Measurements from ENCODE around the gene HOXC9. TPM values are rescaled to one million over a fixed set of nuclear protein-coding genes. Genes with fewer than 3 reads are reported as not detected.
A peak's percentile ranks its signal among the peaks of the same experiment; 100 is the strongest.

The HOXC9 gene
- total RNA-seq, 2 donors from 2014 or later: not detected

DNA sequence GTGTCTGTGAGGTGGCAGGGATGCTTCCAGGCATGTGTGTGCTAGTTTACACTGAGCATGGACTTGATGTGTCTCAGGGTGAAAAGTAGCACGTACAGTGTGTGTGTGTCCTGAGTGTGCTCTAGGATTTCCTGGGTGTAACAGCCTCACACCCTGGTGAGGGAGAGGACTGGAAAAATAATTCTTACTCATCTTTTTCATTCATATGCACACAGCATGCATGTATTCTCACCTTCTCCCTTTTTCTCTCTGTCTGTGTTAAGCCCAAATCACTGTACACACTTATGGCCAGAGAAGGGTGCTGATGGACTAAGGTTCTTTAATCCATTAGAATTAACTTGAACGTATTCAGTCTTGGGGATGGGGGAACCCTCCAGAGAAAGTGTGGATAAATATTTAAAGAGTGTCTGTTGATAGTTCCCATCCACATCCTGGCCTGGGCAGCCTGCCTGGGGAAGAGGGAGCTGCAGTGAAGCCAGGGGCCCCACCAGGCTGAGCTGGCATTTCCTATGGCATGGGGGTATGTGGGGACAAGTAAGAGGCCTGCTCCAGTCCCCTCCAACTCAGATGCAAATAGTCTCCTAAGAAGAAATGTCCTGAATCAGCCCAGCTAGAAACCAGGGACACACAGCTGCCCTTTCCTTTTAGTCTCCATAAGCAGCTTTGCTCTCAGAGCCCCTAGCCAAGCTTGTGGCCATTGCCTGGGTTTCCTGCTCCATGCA, 7.7 kb downstream of the HOXC9 start:
- no peak for ATAC-seq
- intact Hi-C loops (cut with DNase I): loop anchor here in 1 of 2 donors (2.0 kb wide), 1 partner anchor 185 kb away; no protein-coding TSS in a partner anchor
- DNase-seq: no peak

DNA sequence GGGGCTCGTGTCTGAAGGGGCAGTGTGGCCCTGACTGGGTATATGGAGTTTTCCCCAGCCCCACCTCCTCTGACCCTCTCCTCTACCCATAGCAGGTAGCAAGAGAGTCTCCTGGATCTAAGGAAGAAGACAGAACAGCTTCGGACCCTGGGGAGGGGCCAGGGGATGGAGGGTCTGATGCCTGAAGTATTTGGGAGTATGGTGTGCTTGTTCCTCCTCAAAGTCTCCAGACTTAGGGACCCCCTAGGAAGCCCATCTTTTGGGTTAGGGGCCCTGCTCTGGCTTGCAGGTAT, 8.2 kb downstream of the HOXC9 start:
- intact Hi-C loops (cut with DNase I): loop anchor here in 1 of 2 donors (2.0 kb wide), 1 partner anchor 185 kb away; no protein-coding TSS in a partner anchor
- ATAC-seq (no peak), DNase-seq (no peak)

DNA sequence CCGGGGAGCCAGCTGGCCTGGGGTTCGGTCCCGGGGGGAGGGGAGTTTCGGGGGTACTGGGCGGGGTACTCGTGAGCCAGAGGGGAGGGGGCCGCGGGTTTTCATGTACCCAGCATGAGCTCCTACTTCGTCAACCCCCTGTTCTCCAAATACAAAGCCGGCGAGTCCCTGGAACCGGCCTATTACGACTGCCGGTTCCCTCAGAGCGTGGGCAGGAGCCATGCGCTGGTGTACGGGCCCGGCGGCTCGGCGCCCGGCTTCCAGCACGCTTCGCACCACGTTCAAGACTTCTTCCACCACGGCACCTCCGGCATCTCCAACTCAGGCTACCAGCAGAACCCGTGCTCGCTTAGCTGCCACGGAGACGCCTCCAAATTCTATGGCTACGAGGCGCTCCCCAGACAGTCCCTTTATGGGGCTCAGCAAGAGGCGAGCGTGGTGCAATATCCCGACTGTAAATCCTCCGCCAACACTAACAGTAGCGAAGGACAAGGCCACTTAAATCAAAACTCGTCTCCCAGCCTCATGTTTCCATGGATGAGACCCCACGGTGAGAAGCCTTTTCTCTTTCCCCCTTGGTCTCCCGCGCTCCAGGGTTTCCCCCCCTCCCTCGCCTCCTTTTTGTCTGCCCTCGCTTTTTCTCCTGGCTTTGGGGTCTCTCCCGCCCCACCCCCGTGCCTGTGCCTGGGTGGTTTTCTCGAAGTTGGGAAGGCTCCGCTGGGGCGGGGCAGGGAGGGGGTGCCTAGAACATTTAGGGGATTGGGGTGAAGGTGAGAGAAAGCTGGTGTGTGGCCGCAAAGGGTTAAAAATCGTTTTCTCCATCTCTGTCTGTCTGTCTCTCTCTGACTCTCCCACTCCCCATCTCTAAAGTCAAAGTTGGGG, 9.5 kb downstream of the HOXC9 start:
- intact Hi-C loops (cut with DNase I): loop anchor here in 1 of 2 donors (2.0 kb wide), 1 partner anchor 183 kb away; no protein-coding TSS in a partner anchor
- ATAC-seq (no peak), DNase-seq (no peak)

DNA sequence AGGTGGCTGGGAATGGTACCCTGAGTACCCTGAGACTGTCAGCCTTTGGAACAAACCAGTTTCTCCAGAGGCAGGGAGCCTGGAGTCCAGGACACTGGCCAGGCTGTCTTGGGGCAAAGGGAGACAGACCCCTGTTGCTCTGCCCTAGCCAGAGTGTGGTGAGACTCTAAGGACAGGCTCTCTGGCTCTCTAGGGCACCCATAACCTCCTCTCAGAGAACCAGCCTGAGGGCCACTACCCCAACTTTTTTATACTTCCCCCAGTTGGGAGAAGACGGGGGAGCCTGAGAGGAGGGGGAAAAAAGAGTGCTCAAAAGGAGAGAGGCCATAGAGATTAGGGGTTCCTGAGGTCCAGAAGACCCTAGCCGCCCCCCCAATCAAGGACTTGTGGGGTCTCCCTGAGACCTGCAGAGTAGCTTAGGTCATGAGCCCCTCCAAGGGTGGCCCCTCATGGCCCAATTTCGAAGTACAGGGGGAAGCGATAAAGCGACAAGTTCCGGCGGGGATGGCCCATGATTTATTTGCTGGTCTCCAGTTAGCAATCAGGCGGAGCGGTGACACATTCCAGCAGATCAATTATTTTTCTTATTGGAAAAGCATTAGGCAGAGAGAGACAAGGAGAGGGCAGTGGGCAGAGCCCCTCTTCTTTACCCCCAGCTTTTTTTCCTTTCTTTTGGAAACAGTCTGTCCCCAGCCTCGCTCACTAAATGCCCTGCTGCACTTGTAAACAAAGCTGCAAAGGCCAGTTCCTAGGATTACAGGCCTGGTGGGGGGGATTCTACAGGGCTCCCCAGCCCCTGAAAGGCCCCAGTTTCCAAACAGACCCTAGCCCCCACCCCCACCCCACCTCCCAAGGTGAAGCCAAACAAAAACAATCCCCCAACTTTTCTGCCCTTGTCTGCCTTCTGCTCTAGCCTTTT, 10.4 kb downstream of the HOXC9 start:
- no peak for ATAC-seq
- intact Hi-C loops (cut with DNase I): no loop called here
- no peak for DNase-seq

DNA sequence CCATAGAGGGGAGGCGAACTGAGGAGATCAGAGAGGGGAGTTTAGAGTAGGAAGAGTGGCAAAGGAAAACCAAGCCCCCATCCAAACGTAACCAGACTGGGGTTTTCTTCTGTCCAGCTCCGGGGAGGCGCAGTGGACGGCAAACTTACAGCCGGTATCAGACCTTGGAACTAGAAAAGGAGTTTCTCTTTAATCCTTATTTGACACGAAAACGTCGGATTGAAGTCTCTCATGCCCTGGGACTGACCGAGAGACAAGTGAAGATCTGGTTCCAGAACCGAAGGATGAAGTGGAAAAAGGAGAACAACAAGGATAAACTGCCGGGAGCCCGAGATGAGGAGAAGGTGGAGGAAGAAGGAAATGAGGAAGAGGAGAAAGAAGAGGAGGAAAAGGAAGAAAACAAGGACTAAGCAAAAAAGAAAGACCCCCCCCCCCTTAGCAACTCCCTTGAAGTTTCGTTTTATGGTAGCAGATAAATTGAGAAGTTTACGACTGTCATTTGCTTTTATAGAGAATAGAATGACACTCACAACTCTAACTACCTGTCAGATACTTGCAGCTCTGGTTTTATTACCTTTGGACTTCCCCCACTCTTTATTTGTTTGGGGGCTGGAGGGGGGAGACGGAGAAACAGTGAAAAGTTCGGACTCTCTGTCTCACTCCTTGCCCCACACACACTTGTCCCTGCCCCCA, 11.2 kb downstream of the HOXC9 start:
- intact Hi-C loops (cut with DNase I): no loop called here
- no peak for ATAC-seq
- DNase-seq: no peak

DNA sequence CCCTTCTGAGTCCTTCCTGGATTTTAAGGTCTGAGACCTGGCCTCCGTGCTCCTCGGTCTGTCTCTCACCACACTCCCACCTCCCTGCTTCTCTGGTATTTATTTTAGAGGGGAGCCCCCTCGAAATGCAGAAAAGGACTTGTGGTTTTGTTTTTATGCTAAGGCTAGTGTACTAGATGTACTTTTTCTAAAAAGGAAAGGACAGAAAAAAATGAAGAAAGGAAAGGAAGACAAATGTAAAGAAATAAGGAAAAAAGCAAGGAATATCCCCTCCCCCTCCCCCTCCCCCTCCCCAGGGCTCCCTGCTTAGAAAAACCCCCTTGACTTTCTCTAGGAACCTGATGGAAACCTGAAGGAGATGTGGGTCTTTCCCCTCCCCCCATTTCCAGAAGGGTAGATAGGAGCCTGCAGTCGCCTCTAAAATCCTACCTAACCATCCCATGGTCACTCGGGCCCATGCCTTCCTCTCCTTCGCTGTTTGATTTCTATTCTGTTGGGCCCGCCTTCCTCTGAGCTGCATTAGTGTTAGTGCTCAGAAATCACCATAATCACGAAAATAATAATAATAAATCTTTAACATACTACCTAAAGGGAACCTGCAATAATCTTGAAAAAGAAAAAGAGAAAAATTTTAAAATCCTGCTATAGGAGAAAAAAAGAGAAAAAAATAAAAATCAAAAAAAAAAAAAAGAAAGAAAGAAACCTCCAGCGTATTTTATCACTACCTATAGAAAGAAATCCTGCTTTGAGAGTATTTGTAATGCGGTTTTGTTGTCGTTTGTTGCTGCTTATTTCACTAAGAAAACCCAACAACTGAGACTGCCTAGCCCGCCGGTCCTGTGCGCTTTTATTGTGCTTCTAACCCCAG, 11.9 kb downstream of the HOXC9 start:
- ATAC-seq: no peak
- intact Hi-C loops (cut with DNase I): no loop called here

DNA sequence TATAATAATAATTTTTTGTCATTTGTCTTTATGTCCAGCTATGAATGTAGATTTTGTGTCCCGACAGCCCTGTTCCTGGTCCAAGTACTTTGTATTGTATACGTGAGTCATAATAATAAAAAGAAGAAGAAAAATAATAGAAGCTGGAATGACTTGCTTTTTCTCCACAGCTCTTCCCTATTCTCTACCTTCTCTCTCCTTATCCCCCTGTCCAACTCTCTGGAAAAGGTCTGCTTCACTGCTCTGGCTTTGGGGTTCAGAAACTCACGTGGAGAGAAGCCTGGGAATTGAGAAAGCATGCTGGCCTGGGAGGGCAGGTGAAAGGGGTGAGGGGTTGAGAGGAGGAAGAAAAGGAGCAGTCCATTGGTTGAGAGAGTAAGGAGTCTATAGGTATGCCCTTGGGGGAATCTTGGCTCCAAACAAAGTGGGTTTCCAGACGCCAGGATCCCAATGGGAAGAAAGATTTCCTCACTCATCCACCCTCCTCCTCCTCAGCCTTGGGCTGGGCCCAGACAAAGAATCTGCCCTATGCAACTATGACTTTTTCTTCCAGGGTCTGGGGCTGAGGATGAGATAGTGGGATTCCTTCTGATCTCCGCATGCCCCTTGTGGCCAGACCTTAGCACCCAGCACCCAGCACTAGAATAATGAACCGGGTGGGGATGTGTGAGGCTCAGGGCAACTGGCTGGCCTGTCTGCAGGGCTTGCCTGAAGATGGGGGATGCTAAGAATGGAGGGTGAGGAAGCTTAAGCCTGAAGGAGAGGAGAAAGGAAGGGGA, 12.9 kb downstream of the HOXC9 start:
- no peak for DNase-seq
- intact Hi-C loops (cut with DNase I): no loop called here
- ATAC-seq: no peak

More for the DNA sequence above, 11.9 kb downstream of the HOXC9 start:
- DNase-seq: no peak

DNA sequence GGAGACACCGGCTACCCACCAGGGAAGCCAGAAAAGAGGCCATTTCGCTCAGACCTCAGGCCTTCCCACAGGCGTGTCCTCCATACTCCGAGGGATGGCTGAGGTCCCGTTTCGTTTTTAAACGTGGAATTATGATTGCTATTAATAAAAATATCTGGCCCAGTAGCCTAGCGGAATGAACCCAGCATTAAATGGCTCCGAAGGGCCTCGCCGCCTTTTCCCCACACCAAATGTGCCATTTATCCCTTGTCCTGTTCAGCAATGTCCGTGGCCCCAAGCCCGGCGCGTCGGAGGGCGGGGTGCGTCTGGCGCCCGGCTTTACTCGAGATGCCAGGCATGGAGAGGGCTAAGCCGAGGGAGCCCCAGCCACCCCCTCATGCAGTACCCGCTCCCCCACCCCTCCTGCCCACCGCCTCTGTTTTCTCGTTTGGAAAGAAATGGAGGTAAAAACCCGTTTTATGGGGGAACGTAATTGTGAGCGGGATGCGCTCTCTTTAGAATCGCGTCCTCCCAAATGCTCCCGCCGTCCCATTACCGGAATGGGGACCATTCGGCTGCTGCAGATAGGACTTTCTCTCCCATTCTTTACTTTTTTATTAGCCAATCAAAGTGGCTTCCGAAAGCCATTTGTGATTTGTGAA, 14.5 kb downstream of the HOXC9 start:
- DNase-seq: no peak
- intact Hi-C loops (cut with DNase I): no loop called here

DNA sequence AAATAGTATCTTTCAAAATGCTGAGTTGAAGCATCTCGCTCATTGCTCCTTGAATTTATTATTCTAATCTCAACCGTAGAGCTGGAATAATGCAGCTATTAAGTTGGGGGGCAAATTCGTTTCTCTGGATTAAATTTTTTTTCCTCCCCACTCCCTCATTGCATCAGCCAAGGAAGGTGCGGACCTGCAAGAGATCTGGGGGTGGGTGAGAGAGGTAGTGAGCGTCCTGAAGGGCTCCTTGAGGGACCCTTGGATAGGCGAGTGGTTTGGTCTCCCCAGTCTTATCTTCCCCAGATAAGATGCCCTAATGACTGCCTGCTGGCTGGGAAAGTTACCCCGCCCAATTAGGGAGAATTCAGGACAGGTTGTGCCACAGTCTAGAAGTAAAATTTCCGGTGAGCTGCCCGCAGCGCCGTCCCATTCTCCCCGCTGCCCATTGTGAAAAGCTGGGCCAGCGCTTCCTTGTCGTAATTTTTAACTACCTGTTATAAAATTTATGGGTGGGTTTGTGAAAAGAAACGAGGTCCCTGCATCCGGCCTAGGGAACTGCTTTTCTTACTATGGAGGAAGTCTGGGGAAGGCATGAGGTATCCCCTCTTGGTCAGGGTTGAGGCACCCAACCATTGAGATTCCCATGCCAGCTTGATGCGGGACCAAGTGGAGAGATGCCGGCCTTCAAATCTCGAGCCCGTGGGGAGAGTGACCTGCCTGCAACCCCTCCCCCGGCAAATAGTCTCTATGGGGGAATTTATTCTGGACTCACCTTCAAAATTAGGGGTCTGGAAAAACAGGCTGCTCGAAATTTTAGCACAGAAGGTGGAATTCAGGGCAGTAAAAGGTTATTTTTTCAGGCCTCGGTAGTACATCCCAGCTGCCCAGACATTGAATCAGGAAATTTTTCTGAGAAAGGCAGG, 15.3 kb downstream of the HOXC9 start:
- no peak for DNase-seq
- no peak for ATAC-seq
- intact Hi-C loops (cut with DNase I): no loop called here

More for the DNA sequence above, 14.5 kb downstream of the HOXC9 start:
- no peak for ATAC-seq

DNA sequence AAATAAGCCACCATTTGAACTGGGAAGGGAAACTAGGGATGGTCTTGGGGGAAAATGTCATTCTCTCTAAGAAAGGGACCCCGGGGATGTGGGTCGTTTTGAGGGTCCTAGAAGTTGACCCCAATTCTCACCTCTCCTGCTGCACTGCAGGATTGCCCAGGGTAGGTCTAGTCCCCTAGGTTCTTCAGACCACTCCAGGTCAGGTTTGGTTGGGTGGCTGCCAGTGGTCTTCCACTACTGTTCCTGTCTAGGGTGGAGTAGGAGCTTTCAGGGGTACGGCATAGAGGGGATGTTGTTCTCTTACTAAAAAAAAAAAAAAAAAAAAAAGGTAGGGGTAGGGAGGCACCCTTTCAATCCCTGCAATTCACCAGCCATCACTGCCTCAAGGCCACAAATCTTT, 16.1 kb downstream of the HOXC9 start:
- intact Hi-C loops (cut with DNase I): no loop called here
- no peak for DNase-seq
- ATAC-seq: no peak

DNA sequence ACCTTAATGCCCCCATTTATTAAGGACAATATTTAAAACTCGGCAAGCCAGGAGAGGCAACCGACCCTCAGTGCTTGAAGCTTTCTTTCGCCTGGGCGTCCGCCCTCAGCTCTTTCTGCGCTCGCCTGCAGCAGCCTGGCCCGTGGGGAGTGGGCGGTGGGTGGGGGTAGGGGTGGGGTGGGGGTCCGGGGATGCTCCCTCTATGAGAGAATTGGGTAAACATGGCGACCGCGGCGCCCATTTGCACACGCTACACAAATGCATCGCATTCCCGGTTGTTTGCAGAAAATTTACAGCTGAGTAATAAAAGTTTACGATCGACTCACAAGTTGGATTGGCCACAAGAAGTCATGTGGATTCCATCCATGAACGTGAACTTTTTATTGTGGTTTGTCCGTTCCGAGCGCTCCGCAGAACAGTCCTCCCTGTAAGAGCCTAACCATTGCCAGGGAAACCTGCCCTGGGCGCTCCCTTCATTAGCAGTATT, 16.6 kb downstream of the HOXC9 start:
- ATAC-seq (no peak), DNase-seq (no peak)
- intact Hi-C loops (cut with DNase I): no loop called here

DNA sequence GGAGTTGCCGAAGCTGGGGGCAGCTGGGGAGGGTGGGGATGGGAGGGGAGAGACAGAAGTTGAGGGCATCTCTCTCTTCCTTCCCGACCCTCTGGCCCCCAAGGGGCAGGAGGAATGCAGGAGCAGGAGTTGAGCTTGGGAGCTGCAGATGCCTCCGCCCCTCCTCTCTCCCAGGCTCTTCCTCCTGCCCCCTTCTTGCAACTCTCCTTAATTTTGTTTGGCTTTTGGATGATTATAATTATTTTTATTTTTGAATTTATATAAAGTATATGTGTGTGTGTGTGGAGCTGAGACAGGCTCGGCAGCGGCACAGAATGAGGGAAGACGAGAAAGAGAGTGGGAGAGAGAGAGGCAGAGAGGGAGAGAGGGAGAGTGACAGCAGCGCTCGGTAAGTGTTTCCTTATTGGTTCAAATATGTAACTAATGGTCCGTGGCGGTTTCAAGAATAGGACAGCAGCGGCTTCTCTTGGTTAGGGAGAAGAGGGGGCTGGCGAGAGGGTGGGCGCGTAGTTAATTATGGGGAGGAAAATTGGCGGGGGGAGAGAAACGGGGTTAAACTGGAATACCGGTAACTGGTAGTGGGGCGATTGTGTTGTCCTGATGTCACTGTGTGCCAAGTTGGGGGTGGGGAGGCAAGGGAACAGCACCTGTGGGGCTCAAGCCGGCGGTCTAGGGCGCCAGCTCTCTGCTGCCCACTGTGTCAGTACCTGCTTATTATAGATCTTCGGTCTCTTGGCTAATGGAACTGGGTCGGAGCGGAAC, 17.2 kb downstream of the HOXC9 start:
- ATAC-seq (peak; percentile 40 to 42), DNase-seq (no peak)
- intact Hi-C loops (cut with DNase I): no loop called here

DNA sequence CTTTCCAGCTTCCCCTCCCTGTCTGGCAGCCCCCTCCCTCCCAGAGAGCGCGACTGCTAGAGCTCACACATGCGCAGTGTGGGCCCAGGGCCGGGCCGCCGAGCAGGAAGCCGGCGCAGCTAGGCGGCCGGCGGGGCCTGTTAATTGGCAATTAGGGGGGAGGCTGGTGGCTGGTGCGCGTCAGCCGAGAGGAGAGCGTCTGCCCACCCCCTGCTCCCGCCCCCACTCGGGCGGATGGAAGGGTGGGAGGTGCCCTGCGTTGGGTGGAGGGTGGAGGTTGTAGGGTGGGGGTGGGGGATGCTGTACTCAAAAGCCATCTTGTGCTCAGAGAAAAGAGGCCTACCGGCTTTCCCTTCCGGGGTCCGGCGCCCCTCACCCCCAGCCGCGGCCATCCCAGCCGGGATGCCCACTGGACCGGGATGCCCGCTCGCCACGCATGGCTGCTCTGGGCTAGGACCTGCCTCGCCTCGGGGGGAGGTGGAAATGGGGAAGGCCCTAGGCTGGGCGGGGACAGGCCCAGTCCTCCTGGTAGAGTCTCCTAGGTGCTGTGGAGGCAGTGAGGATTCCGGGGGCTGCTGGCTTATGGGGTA, 18.0 kb downstream of the HOXC9 start:
- DNase-seq: peak; percentile 75
- peak; percentile 90 to 93 for ATAC-seq
- intact Hi-C loops (cut with DNase I): no loop called here

DNA sequence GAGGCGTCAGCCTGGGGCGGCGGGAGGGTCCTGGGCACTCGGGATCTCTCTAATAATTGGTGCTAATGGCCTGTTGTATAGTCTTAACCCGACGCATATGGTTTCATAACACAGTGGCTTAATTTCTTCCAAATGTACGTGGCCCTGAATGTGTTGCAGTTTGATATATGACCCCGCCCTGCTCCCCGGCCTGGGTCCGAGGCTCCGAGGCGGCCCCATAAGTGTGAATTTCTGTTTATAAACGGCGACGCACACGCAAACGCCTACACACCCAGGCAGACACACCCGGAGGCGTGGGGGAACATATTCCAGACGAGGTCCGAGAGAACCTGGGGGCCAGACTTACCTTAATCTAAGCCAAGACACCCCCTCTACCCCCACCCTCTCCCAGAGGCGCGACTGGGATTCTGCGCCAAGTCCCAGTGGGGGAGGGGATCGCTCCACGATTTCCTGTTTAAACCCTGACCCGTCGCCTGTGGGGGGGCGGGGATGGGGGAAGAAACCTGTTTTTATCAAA, 18.6 kb downstream of the HOXC9 start:
- intact Hi-C loops (cut with DNase I): no loop called here
- DNase-seq (no peak), ATAC-seq (no peak)

Measured in left cardiac atrium (tissue), 4 donors.